NK-92 (cell line): ENCODE measurements around the gene BEND7.
"Not testable (repeated sequence)": the region's sequence is repeated elsewhere in the genome, so short reads cannot be mapped to it uniquely, and the experiment has no call there.

Experiments
- DNase-seq: peaks from one replicate; lab custom pipeline; 2025; ENCODE audit not compliant: unreplicated experiment; lab: John Stamatoyannopoulos, UW

Gene BEND7

DNA sequence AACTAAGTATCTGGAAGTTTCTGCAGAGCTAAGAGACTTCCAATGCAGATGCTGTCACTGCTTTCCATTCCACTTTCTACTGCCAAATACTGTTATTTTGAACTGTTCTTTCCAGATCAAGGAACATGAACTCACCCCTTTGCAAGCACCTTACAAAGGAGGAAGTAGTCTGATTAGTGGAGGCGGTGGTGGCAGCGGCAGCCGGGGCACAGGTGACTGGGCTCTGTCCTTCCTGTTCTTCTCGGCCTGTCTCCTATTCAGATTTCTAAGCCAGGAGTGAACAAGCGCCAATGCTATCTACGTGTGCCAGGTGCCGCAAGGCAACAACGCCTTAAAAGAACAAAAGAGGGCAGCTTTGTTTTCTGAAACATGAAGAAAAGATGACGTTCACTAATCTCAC lies 44.9 kb downstream of the BEND7 start:
- DNase-seq: no peak

DNA sequence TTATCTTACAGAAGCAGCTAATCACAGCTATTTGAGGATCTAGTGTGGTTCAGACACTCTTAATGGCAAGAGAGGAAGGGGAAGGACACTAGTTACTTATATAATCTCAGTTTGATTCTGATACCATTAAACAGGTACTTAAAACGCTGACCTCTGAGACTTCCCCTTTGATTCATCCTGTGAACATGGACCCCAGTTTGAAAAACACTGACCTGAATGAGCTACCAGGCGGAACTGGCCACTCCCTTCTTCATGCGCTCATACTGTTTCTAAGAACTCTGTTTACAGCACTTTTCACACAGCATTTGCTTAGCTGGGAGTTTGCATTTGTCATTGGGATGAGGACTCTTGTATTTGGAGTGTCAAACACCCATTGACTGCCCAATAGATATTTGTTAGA lies 45.7 kb downstream of the BEND7 start:
- DNase-seq: no peak

DNA sequence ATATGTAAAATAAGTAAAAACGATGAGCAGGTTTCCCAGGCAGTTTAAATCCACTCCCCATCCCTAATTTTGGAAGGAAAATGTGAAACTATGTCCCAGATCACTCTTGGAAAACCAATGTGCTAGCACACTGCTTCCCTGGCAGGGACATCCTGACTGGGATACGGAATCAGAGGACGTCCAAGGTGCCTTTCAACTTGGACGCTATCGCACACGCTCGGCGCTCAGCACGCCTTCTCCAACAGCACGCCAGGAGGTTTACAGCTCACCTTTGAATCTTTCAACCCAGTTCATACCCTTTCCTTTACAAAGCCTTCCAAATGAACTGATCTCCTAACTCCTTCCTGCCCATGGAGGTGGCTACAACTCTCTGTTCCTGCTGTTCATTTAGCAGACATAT lies 47.1 kb downstream of the BEND7 start:
- no peak for DNase-seq

DNA sequence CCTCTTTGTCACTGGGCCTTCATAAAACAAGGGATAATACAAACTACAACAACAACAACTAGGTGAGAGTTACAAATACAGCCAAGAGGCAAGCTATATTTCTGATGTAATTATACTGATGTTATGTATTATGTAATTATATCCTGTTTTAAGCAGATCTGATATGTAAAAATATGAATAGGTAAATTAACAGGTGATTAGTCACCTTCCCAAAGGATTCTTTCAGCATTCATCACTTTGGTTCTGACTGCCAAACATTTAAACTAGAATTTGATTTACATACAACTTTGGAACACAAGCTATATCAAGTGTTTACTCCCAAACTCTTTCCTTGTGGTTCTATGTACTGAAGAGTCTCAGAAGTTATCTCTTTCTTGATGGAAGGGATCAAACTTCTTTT lies 53.7 kb downstream of the BEND7 start:
- DNase-seq: no peak

DNA sequence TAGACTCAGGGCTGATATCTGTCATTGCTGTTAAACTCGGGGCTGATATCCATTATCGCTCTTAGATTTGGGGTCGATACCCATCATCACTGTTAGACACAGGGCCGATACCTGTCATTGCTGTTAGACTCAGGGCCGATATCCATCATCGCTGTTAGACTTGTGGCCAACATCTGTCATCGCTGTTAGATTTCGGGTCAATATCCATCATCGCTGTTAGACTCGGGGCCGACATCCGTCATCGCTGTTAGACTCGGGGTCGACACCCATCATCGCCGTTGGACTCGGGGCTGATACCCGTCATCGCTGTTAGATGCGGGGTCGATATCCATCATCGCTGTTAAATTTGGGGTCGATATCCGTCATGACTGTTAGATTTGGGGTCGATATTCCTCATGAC lies 54.8 kb downstream of the BEND7 start:
- no peak for DNase-seq

DNA sequence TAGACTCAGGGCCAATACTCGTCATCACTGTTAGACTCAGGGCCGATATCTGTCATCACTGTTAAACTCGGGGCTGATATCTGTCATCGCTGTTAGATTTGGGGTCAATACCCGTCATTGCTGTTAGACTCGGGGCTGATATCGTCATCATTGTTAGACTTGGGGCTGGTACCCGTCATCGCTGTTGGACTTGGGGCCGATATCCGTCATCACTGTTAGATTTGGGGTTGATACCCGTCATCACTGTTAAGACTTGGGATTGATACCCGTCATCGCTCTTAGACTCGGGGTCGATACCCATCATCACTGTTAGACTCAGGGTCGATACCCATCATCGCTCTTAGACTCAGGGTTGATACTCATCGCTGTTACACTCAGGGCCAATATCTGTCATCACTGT lies 56.5 kb downstream of the BEND7 start:
- no peak for DNase-seq

DNA sequence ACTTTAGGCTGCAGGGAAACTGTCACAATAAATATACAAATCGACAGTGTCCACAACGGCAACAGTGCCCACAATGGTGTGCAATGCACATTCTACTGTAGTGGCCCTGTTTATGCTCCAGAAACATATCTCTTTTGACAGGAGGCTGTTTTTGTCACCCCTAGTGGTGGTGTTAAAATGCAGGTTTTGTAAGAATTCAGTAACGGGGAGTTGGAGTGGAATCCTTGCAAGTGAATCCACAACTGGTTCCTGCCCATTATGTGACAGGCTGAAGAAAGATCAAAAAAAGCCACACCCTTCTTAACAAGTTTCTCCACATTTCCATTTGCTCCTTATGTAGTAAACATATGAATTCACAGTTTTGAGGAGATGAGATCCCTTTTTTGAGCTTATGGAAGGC lies 58.5 kb downstream of the BEND7 start:
- DNase-seq: no peak

DNA sequence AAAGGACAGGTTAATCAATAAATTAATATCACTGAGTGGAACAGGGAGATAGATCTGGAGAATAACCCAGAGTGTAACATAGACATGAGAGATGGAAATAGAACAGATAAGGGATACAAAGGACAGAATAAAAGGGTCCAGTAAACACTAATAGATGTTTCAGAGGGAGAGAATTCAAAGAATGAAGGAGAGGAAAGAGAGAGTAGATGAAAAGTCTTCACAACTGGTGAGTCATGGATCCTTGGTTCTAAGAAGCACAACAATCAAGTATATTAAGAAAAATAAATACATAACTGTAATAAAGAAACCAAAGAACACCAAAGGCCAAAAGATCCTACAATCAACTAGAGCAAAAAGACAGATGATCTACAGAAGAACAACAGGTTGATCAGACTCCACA lies 66.3 kb downstream of the BEND7 start:
- no peak for DNase-seq

DNA sequence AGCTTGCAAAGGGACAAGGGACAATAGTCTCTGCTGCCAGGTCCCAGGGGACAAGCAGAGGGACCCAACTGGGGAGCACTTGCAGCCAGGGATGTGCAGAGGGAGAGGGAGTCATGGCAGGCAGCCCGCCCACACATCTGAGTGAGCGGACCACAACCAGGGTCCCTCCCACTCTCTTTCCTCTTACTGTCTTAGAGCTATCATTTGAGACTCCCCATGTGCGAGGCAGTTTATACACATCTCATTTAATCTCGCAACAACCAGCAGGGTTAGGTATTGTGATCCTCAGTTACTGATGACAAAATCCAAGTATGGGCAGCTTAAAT lies 70.2 kb downstream of the BEND7 start:
- no peak for DNase-seq

DNA sequence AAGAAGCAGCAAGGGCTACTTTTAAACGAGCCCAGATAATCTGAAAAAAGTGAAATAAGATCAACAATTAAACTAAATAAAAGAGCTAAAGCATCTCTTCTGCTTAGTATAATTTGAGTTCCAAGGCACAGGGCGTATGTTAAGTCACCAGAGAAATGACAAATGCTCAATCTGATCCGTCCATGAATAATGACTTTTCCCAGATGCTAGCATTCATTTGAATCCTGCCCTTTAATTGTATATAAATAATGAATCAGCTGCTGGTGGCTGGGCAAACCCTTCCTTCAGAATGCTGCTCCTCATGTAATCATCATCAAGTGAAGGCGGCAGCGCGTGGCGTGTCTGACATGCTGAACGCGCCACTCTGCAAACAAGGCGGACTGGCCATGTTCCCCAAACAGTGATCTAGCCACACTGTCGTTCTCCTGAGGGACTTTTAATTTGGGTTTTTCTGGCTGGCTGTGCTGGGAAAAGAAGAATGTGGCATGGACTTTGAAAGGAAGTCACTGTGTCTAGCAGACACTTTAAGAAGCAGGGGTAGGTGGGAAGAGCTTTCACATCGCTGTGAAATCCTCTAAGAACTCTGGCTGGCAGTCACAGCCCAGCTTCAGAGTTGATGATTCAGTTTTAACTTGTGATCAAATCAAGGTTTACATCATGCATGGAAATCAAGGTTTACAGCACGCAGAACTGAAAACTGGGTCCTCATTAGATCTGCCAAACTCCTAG lies 70.7 kb downstream of the BEND7 start:
- DNase-seq: no peak

DNA sequence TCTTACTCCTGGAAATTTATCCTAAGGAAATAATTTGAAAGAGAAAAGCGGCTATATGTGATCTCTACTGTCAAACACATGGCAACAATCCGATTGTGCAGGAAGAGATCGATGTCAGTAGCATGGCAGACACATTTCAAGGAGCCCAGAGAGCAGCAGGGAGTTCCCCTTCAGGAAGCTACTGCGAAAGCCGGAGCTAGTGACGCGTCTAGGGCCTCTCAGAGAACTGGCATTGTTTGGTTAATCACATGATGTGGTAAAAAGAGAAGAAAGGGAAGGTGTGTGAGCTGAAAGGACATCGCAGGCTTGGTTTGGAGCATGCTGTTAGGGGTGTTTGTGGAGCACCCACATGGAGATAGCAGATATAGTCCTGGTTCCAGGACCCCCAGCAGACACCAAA lies 74.9 kb downstream of the BEND7 start:
- no peak for DNase-seq

DNA sequence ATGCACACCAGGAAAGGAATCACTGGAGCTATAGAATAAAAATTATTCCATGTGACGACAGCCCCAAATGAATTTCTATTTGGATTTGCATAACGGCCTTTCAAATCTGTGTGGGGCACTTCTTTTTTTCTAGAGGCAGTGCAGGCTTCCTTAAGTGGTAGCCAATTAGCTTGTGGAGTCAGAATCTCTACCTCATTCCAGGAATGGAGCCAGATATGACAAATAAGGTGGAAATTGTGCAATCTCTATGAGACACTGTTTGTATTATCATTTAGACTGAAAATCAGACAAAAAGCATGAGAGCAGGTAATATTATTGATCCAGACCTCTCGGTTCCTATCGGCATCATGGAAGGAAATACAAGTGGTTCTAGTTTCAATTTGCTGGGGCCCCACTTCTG lies 78.7 kb downstream of the BEND7 start:
- no peak for DNase-seq

DNA sequence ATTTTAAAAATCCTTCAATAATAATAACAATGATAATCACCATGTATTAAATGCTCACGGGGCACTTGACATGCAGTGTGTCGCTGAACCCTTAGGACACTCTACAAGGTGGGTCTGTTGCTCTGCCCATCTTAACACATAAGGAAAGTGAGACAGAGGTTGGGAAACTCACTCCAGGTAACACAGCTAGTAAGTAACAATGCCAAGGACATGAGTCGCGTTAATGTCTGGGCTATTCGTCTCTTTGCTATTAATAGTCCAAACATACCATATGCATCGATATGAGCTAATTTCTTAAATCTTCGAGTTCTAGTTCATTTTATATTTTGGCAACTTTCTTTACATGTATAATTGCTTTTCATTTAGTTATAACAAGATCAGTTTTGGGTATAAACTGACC lies 79.5 kb downstream of the BEND7 start:
- no peak for DNase-seq

DNA sequence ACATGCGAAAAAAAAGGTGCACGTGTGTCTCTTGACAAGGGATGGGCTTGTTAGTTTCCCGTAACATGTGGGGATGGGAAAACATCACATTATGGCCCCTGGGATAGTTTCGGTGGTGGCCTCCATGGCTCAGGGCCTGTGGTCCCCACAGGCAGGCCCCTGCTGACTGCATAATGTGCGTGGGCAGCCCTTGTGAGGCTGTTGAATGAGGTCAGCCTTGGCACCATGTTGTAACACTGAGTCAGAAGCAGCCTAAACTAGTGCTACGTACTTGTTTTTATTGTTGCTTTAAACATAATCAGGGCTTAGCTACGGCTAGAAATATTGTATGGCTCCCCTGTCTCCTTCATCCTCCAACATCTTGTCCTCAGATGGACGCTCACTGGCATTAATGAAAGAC lies 80.6 kb downstream of the BEND7 start:
- no peak for DNase-seq

DNA sequence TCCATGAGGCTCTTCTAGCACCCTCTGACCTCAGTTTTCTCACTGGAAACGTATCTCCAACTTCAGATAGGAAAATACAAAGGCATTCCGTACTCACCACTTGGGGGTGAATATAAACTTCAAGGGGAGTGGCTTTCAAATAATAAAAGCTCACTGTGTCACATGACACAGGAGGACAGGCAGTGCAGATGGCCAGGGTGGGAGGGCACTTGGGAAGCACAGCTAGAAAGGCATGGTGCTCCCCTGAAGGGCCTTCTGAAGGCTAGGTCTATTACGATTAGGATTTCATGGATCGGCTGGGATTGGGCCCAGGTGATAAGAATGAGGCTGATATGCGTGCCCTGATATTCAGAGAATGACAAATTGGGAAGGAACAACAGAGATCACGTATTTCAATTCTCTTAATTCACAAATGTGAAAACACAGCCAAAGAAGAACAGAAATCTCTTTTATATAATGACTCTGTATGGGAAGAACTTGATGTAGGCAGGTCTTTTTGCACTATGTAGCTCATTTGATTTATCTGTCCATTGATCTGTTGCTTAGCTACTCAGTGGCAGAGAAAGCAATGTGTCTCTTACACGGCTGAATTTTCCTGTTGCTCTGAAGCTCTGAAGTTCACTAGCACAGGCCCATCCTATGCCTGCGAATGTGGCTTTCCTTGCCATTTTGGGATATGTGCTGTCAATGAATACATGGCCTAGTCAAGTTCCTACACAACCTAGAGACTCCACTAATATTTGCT lies 83.0 kb downstream of the BEND7 start:
- no peak for DNase-seq

DNA sequence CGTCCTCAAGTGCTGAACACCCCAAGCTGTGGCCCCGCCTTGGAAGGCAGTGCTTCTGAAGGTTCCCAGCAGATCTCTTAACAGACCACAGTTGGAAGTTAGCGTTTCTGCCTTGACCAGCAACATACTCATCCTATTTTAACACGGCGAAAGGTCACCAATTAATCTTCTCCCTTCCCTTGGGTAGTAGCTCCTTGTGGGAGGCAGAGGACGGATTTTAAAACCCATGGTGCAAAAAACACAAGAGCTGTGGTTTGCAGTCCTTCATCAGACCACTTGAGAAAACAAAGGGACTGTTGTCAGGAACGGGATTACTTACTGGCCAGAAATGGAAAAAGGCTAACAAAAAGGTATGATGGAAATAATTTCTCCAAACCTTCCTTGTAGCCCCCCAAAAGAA lies 87.3 kb downstream of the BEND7 start:
- no peak for DNase-seq

DNA sequence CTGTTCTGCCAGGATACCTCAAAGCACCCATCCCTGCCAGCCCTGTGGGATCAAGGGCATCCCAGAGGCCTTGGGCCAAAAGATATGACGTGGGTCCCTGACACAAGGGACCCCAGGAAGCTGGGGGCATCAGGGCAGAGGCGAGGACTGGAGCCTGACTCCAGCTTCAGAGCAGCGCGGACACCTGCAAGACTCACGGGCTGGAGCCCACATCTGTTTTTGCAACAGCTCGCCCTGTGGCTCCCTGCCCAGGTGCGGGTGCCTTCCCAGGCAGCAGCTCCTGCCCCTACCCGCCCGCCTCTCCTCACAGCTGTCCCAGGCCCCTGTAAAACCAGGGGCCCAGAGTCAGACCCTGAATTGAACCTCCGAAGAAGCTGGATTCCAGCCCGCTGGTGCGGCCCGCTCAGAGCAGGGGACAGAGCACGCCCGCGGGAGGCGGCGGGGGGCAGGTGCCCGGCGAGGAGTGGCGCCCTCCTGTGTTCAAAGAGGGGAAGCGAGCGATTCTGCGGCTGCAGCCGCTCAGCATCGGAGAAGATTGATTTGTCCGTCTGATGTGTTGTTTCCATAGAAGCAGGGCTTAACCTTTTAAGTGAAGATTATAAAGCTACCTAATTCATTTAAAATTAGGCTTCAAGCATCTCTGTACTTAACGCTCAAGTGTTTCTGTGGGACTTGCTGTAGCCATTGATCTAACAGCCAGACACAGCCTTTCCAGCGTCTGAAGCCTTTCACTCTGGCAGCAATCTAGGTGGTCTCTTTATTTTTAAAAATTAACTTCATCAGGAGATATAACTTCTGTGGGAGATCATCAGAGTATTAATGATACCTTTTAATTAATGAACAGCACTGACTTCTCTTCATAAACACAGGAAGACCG lies 88.4 kb downstream of the BEND7 start:
- DNase-seq: no peak

DNA sequence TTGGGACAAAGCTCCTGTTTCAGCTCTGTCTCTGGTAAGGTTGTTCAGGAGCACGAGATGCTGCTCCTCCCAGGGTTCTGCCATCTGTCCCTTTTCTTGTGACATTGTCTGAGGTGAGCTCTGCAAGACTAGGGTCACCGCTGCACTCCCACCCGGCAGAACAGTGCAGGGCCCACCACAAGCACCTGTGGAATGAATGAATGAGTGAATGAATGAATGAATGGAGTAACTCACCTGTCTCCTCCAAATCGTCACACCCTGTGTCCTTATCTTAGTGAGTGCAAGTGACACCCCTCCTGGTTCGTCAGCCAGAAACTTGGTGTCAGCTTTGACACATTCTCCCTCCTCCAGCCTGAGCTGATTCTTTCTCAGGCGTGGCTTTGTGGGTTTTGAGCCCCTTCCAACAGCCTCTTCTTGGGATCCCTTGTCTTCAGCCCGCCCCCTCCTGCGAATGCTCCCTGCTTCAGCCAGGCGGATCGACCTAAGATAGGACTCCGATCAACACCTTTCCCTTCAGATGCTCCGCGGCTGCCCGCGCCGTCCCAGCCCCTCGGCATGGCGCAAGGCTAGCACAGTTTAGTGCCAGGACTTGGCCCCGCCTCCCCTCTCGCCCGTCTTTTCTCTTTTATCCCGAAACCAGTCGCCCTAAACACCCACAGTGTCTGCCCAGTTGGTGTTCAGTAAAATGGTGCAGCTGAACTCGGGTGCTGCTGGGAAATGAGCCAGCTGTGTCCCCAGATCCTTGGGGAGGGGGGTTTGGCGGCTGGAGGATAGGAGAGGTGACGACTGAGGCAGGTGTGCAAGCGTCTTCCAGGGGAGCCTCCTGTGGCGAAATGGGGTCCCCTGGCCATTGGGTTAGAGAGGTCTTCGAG lies 89.3 kb downstream of the BEND7 start:
- DNase-seq: no peak

DNA sequence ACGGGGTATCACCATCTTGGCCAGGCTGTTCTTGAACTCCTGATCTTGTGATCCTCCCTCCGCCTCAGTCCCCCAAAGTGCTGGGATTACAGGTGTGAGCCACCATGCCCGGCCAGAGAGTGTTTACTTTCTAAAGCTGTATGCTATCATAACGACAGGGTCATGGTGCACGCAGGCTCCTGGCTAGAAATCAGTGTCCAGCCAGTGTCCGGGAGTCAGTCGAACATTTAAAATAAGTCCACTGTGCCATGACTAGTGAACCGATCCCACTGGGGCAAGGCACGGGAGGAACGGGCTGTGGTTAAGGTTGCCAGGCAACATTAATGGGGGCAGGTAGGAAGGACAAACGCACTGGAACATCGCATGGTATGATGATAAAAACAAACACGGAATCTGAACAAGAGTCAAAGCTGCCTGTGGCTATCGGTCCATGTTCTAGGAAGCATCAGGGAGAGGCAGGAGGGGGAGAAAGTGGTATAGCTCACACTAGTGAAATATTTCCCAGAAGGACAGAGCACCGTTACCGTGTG lies 91.7 kb downstream of the BEND7 start:
- DNase-seq: no peak

DNA sequence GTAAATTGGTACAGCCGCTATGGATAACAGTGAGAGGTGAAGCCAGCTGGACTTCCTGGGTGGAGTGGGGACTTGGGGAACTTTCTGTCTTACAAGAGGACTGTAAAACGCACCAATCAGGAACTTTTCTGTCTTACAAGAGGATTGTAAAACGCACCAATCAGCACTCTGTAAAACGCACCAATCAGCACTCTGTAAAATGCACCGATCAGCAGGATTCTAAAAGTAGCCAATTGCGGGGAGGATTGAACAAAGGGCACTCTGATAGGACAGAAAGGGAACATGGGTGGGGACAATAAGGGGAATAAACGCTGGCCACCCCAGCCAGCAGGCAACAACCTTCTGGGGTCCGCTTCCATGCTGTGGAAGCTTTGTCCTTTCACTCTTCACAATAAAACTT lies 100.9 kb downstream of the BEND7 start:
- not testable (repeated sequence) for DNase-seq

DNA sequence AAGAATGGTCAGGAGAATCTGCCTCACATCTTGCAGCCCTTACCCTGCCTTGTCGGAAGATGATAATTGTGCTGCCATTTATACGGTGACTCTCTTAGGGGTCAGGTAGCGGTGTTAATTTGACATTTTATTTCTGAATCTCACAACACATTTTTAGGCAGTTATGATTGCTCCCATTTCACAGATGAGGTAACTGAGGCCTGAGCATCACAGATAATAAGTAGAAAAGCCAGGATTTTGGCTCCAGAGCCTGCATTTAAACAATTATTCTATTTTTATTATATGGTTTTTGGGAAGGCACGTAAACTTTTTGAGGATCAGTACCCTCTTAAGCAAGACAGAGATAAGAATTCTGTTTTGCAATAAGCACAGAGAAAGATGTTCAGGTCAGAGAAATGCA lies 103.4 kb downstream of the BEND7 start:
- DNase-seq: no peak
